Measurements from ENCODE around the gene TBRG1.

TBRG1 gene

DNA sequence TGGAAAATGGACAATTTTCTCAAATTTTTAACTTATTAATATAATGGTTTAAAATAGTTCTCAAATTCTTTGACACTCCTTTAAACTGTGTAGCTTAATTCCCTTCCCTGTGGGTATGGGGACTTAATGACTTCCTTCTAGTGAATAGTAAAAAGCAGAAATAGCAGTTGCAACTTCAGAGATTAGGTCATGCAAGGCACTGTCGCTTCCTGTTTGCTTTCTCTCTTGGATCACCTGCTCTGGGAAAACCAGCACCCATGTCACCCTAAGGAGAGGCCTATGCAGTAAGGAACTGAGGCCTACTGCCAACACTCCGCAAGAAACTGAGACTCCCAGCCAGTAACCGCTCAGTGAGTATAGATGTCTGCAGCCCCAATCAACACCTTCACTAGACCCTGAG, 16.9 kb upstream of the TBRG1 start:
- no peaks in the 10 kb centered on the region for H3K4me1 Mint-ChIP-seq
- H3K9me3 Mint-ChIP-seq, result no peaks in the 10 kb centered on the region
- no peak overlapping the region for H3K27ac Mint-ChIP-seq
- no peak overlapping the region for H3K4me3 Mint-ChIP-seq
- H3K36me3 Mint-ChIP-seq, result no peaks in the 10 kb centered on the region
- peaks cover 7% of the 10 kb centered on the region for H3K27me3 Mint-ChIP-seq

DNA sequence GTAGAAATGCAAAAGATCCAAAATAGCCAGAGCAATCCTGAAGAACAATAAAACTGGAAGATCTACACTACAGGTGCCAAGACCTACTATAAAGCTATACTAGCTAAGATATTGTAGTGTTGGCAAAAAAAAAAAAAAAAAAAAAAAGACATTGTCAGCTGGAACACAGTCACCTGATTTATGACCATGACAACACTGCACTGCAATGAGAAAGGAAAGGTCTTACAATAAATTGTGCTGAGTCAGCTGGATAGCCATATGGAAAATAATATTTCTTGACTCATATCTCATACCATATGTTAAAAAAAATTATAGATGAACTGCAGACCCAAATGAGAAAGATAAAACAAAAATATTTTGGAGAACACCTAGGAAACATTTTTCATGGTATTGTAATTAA, 14.5 kb upstream of the TBRG1 start:
- no peaks in the 10 kb centered on the region for H3K9me3 Mint-ChIP-seq
- H3K4me1 Mint-ChIP-seq, result peaks cover 8% of the 10 kb centered on the region
- H3K36me3 Mint-ChIP-seq, result no peaks in the 10 kb centered on the region
- no peak overlapping the region for H3K27ac Mint-ChIP-seq
- no peaks in the 10 kb centered on the region for H3K27me3 Mint-ChIP-seq
- H3K4me3 Mint-ChIP-seq, result no peak overlapping the region

DNA sequence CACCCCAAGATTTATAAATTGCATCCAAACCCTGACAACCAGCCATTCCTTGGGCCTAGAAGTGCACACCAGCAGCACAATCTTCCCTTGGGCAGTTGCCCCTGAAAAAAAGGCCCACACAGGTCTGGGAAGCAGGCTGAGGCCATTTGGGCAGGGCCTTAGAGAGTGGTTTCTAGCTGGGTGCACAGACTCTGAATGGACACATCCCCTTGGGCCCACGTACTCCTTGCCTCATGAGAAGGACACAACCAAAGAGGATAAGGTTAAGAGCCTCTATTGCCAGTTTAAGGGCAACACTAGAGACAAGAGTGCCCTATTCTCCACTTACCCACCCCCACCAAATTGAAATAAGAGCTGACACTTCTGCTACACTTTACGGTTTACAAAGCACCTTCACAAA, 12.4 kb upstream of the TBRG1 start:
- Mint-ChIP-seq H3K4me3 (no peak overlapping the region), H3K27me3 (no peaks in the 10 kb centered on the region), H3K36me3 (no peaks in the 10 kb centered on the region), H3K9me3 (no peaks in the 10 kb centered on the region), H3K27ac (no peak overlapping the region), H3K4me1 (peaks cover 8% of the 10 kb centered on the region)

- peak within 1 kb of the TSS; percentile 38 for H3K27ac Mint-ChIP-seq
Observed at GRCh38 chr11:124611064-124611463, 11.6 kb upstream of the TBRG1 start, which contains the start of gene PANX3. Gene PANX3 (plus strand): TSS chr11:124611428. CDS start chr11:124611557, 129 bp downstream.

DNA sequence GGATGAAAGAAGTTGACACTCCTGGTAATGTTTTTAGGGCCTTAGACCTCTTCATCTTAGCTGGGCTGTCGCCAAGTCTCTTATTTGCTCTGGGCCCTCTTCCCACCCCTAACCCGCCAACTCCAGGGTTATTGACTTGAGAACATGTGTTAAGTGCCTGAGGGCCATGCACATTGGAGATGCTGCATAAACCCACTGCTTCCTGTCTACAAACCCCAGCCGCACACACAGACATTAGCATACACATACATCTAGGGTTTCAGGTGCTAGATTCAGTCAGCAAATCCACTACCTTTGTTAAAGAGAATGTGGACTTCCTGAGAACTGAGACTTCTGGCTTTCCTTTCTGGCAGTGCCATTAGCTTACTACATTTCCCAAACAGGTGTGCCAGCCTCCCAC, 10.6 kb upstream of the TBRG1 start:
- Mint-ChIP-seq H3K27ac (peak overlapping the region; percentile 38), H3K27me3 (no peaks in the 10 kb centered on the region), H3K9me3 (no peaks in the 10 kb centered on the region), H3K4me3 (no peak overlapping the region), H3K4me1 (peaks cover 8% of the 10 kb centered on the region), H3K36me3 (no peaks in the 10 kb centered on the region)

More at GRCh38 chr11:124611064-124611463, 11.6 kb upstream of the TBRG1 start, which contains the start of gene PANX3:
- H3K4me3 Mint-ChIP-seq, result no peak within 1 kb of the TSS
- H3K9me3 Mint-ChIP-seq, result no peaks in the 10 kb centered on the region
- H3K4me1 Mint-ChIP-seq, result peaks cover 8% of the 10 kb centered on the region
- H3K36me3 Mint-ChIP-seq, result no peaks in the 10 kb centered on the region
- no peaks in the 10 kb centered on the region for H3K27me3 Mint-ChIP-seq

DNA sequence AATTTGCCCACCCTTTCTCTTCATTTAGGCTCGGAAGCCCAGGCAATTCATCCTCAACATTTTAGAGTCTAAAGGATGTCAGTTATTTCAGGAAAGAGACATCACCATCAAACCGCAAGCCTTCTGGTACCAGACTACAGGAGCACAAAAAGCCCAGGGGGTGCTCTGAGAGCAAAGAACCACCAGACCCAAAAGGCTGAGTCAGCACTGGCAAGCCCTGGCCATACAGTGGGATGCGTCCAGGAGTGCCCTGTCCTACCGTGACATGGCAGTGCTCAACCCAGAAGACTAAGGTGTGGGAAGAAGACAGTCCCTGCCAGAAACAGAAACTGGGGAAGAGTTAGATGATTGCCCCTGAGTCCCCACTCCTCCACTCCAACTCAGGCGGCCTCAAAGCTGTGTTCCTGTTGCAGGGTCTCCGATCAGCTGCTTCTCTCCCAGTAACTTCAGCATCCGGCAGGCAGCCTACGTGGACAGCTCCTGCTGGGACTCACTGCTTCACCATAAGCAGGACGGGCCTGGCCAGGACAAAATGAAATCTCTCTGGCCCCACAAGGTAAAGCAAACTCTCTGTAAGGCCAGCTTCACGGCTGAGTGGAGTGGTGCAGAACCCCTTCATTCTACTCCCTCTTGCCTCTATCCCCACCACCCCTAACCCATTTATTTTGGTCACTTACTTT, 10.0 kb upstream of the TBRG1 start:
- H3K9me3 Mint-ChIP-seq, result no peaks in the 10 kb centered on the region
- no peaks in the 10 kb centered on the region for H3K27me3 Mint-ChIP-seq
- H3K4me1 Mint-ChIP-seq, result peaks cover 8% of the 10 kb centered on the region
- H3K4me3 Mint-ChIP-seq, result no peak overlapping the region
- no peaks in the 10 kb centered on the region for H3K36me3 Mint-ChIP-seq
- no peak overlapping the region for H3K27ac Mint-ChIP-seq

DNA sequence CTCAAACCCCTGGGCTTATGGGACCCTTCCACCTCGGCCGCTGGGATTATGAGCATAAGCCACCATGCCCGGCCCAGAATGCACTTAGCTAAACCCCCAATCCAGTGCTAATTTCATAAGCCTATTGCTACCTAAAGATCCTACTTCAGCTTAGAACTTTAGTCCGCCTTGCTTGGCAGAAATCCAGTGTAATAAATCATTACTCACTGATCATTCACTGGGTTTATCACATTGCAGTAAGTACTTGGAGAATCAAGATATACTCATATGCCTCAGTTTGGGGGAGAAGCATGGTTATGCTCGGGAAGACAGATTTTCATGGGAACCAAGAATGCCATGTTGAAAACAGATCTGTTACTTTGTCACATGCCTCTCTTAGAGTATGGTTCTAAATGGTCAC, 3.8 kb upstream of the TBRG1 start:
- H3K27ac Mint-ChIP-seq, result no peak overlapping the region
- no peaks in the 10 kb centered on the region for H3K36me3 Mint-ChIP-seq
- peaks cover 3% of the 10 kb centered on the region for H3K27me3 Mint-ChIP-seq
- no peaks in the 10 kb centered on the region for H3K9me3 Mint-ChIP-seq
- H3K4me1 Mint-ChIP-seq, result peaks cover 8% of the 10 kb centered on the region
- no peak overlapping the region for H3K4me3 Mint-ChIP-seq

GRCh38 chr11:124623861-124624525, 1.3 kb downstream of the TBRG1 start:
- Mint-ChIP-seq H3K4me3 (peak overlapping the region; percentile 88), H3K4me1 (peaks cover 36% of the 10 kb centered on the region), H3K27ac (peak overlapping the region; percentile 97)

DNA sequence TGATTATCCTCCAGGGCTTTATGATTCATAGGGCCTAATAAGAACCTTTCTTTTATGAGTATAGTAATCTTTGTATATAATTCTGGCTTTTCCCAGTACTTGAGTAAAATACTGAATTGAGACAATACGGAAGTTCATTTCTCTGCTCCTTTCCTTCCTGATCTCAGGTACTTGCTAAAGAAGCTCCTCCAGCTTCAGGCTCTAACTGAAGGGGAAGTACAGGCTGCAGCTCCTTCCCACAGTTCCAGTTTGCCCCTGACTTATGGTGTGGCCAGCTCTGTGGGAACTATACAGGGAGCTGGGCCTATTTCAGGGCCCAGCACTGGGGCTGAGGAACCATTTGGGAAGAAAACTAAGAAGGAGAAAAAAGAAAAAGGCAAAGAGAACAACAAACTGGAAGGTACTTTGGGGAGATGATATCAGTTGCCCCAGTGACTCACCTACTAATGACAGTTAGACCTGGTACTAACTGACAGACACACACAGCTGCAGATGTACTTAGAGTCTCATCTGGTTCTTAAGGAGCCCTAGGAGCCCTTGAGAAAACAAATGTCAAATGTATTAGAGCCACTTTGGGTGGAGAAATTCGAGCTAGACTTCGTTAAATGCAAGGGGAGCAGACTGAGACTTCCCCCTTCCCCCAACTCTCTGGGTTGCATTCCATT, 3.0 kb downstream of the TBRG1 start:
- Mint-ChIP-seq H3K4me1 (peaks cover 36% of the 10 kb centered on the region), H3K27me3 (no peaks in the 10 kb centered on the region), H3K36me3 (peaks cover 13% of the 10 kb centered on the region), H3K27ac (peak overlapping the region; percentile 89), H3K9me3 (no peaks in the 10 kb centered on the region), H3K4me3 (no peak overlapping the region)

More at GRCh38 chr11:124623861-124624525, 1.3 kb downstream of the TBRG1 start:
- H3K9me3 Mint-ChIP-seq, result no peaks in the 10 kb centered on the region
- H3K27me3 Mint-ChIP-seq, result peaks cover 1% of the 10 kb centered on the region
- peaks cover 13% of the 10 kb centered on the region for H3K36me3 Mint-ChIP-seq

DNA sequence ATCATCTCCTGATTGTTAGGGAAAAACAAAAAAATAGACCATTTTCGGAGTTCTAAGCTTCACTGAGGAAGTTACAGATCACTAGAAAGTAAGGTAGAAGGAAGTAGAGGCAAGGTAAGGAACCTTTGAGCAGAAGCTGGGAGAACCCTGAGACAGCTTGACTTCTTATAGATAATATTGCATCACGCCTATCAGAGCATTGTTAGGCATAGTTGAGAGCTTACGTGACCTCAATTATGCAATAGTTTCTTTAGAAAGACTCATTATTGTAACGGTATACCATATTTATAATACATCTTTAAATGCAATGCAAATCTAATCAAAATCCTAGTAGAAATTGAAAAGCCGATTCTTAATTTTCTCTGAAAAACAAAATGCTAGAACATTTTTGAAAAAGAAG, 4.9 kb downstream of the TBRG1 start:
- H3K27ac Mint-ChIP-seq, result no peak overlapping the region
- peaks cover 13% of the 10 kb centered on the region for H3K36me3 Mint-ChIP-seq
- H3K4me1 Mint-ChIP-seq, result peaks cover 31% of the 10 kb centered on the region
- no peaks in the 10 kb centered on the region for H3K9me3 Mint-ChIP-seq
- H3K4me3 Mint-ChIP-seq, result no peak overlapping the region
- H3K27me3 Mint-ChIP-seq, result no peaks in the 10 kb centered on the region

DNA sequence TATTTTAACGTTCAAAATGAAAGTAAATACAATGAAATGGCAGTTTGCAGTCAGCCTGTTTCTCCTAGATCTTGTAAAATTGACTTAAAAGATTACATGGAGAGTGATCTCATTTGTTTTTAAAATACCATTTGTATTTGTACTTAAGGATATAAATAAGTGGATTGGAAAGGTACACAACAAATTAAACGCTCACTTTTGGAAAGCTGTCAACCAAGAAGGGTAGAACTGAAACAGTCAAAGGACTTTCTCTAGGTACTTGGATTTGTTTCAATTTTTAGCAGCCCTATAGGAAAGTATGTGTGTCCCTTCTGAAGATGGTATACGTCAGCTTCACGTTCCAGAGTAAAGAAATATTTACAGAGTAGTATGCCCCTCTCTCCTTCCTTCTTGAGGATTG, 7.3 kb downstream of the TBRG1 start:
- Mint-ChIP-seq H3K36me3 (peaks cover 12% of the 10 kb centered on the region), H3K4me3 (no peak overlapping the region), H3K27me3 (no peaks in the 10 kb centered on the region), H3K27ac (no peak overlapping the region), H3K4me1 (peaks cover 19% of the 10 kb centered on the region), H3K9me3 (no peaks in the 10 kb centered on the region)

- H3K4me1 Mint-ChIP-seq, result no peaks in the 10 kb centered on the region
- peaks cover 11% of the 10 kb centered on the region for H3K36me3 Mint-ChIP-seq
- no peaks in the 10 kb centered on the region for H3K27me3 Mint-ChIP-seq
- H3K9me3 Mint-ChIP-seq, result no peaks in the 10 kb centered on the region
- no peak overlapping the region for H3K27ac Mint-ChIP-seq
- no peak overlapping the region for H3K4me3 Mint-ChIP-seq
Observed at GRCh38 chr11:124633355-124633754, 10.7 kb downstream of the TBRG1 start.

DNA sequence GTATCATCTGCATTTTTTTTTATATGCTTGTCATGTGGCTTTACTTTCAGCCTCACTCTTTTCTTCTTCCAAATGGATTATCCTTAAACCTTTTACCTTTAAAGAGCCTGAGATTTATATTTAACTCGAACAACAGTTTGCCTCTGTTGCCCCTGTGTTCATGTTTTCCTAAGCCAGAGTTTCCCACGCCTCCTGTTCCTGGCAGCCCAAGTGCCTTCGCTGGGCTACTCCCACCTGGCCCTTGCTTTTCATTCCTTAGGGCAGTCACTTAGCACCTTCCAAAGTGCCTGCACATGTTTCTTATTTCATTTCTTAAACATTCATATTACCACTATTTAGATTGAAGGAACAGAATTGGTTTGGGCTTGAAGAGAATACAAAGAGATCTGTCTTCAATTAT, 13.3 kb downstream of the TBRG1 start:
- no peak overlapping the region for H3K4me3 Mint-ChIP-seq
- peaks cover 9% of the 10 kb centered on the region for H3K36me3 Mint-ChIP-seq
- H3K9me3 Mint-ChIP-seq, result no peaks in the 10 kb centered on the region

DNA sequence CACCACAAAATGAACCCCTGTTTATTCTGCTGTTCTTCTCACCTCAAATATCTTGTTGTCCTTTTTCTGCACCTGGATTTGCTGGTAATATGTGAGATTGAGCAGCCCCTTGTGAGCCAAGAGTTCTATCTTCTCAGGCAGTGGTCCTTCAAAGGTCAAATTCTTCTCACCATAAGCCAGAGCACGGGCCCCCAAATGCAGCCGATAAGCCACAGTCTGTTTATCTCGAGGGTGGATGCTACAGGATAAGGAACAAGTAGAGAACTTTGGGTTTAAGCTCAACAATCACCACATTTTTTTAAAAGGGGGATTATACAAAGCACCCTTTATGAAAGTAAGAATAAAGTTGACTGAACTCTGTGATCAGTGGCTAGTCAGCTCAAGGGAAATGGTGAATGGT, 15.8 kb downstream of the TBRG1 start:
- Mint-ChIP-seq H3K4me3 (no peak overlapping the region), H3K27me3 (no peaks in the 10 kb centered on the region), H3K4me1 (no peaks in the 10 kb centered on the region), H3K27ac (peak overlapping the region; percentile 76), H3K36me3 (peaks cover 9% of the 10 kb centered on the region), H3K9me3 (no peaks in the 10 kb centered on the region)

More for the DNA sequence above, 13.3 kb downstream of the TBRG1 start:
- no peaks in the 10 kb centered on the region for H3K27me3 Mint-ChIP-seq
- H3K27ac Mint-ChIP-seq, result peak overlapping the region; percentile 73
- H3K4me1 Mint-ChIP-seq, result no peaks in the 10 kb centered on the region

DNA sequence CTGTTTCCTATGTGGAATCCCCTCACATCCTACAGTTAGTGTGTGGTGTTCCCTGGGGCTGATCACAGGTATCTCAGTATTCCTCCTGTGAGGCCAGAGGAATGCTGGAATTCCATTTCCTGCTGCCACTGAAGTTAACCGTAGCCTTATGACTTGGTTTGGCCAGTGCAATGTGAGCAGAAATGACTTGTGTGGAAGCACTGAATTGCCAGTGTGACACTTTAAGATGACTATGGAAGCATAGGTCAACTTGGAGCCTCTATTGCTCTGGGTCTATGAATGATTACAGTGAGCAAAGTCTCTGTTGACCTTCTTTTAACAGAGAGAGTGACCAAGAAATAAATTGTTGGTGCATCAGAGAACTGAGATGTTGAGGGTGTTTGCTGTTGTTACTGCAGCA, 16.5 kb downstream of the TBRG1 start:
- peaks cover 9% of the 10 kb centered on the region for H3K36me3 Mint-ChIP-seq
- no peak overlapping the region for H3K4me3 Mint-ChIP-seq
- H3K27me3 Mint-ChIP-seq, result no peaks in the 10 kb centered on the region
- H3K27ac Mint-ChIP-seq, result no peak overlapping the region
- no peaks in the 10 kb centered on the region for H3K4me1 Mint-ChIP-seq
- H3K9me3 Mint-ChIP-seq, result no peaks in the 10 kb centered on the region

- Mint-ChIP-seq H3K27me3 (no peaks in the 10 kb centered on the region), H3K36me3 (peaks cover 9% of the 10 kb centered on the region), H3K9me3 (no peaks in the 10 kb centered on the region), H3K4me3 (no peak overlapping the region), H3K4me1 (no peaks in the 10 kb centered on the region), H3K27ac (no peak overlapping the region)
Observed at GRCh38 chr11:124640666-124641065, 18.0 kb downstream of the TBRG1 start.

Data from activated naive CD4-positive, alpha-beta T cell treated with anti-CD3 and anti-CD28 coated beads, Interleukin-2, amount 50 U/mL, for 24 hours (primary cell).